Jurkat, Clone E6-1 (cell line): Measurements from ENCODE around the gene MKLN1.
"Not testable (repeated sequence)": the region's sequence is repeated elsewhere in the genome, so short reads cannot be mapped to it uniquely, and the experiment has no call there.

ENCODE experiments used
- DNase-seq: peaks from one replicate; pipeline ENCODE4 v3.0.0-alpha.2; 2011; ENCODE audit warnings: low read depth, low spot score
- H3K4me3 ChIP-seq: 2 replicates; pipeline ENCODE4 v1.5.1; 2011; ENCODE audit warnings: mild to moderate bottlenecking, low read length, control low read depth, moderate library complexity

Gene MKLN1

DNA sequence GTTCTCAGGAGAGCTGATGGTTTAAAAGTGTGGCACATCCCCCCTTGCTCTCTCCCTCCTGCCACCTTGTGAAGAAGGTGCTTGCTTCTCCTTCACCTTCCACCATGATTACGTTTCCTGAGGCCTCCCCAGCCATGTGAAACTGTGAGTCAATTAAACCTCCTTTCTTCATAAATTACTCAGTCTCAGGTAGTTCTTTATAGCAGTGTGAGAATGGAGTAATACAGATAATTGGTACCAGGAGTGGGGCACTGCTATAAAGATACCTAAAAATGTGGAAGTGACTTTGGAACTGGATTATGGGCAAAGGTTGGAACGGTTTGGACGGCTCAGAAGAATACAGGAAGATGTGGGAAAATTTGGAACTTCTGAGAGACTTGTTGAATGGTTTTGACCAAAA is 21.6 kb upstream of the MKLN1 start:
- not testable (repeated sequence) for H3K4me3 ChIP-seq, DNase-seq

DNA sequence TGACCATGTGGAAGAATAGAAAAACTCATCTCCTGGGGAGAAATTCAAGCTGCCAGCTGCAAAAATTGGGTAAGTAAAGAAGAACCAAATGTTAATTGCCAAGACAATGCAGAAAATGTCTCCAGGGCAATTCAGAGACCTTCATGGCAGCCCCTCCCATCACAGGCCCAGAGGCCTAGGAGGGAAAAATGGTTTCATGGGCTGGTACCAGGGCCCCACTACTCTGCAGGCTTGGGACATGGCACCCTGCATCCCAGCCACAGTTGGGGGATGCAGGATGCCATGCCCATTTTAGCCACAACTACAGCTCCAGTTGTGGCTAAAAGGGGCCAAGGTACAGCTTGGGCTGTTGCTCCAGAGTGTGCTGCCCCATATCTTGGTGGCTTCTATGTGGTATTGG is 20.9 kb upstream of the MKLN1 start:
- DNase-seq: no peak
- no peak overlapping the region for H3K4me3 ChIP-seq

DNA sequence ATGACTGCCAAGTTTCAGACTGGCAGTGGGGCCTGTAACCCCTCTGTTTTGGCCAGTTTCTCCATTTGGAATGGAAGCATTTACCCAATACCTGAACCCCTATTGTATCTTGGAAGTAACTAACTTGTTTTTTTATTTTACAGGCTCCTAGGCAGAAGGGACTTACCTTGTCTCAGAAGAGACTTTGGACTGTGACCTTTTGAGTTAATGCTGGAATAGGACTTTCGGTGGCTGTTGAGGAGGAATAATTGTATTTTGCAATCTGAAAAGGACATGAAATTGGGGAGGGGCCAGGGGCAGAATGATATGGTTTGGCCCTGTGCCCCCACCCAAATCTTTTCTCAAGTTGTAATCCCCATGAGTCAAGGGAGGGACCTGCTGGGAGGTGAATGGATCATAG is 20.0 kb upstream of the MKLN1 start:
- no peak for DNase-seq
- H3K4me3 ChIP-seq: no peak overlapping the region

DNA sequence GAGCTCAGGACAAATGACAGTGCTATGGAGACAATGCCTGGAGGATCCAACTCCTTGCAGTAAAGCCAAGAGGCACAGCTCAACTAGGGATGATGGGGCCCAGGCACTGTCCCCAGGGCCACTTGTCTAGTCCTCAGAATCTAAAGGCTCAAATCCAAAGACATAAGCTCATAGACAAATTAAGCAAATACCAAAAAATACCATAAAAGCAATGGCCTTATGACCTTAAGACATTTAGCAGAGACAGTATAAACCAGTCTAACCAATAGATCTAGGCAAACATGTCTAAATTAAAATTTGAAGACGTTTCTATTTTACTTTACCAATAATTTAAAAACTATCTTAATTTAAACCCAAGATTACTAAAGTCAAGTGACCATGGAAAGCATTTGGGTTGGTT is 14.8 kb upstream of the MKLN1 start:
- no peak overlapping the region for H3K4me3 ChIP-seq
- no peak for DNase-seq

DNA sequence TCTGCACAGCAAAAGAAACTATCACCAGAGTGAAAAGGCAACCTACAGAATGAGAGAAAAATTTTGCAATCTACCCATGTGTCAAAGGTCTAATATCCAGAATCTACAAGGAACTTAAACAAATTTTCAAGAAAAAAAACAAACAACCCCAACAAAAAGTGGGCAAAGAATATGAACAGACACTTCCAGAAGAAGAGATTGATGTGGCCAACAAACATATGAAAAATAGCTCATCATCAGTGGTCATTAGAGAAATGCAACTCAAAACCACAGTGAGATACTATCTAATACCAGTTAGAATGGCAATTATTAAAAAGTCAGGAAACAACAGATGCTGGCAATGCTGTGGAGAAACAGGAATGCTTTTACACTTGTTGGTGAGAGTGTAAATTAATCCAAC is 7.1 kb upstream of the MKLN1 start:
- H3K4me3 ChIP-seq: no peak overlapping the region
- no peak for DNase-seq

DNA sequence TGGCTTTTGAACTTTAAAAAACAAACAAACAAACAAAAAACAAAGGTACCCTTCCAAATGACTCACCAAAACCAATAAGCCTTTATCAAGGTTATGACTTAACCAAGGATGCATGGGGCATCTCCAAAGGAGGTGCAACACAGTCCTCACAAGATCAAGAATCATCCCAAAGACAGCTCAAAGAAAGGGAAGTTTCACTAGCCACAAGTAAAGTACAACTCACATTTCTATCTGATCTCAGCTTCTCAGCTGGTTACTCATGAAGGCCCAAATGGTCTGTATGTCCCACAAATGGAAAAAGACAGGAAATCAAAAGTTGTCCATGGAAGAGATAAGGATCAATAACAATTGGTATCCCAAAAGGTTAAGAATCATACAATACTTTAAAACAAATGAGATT is 6.0 kb upstream of the MKLN1 start:
- no peak overlapping the region for H3K4me3 ChIP-seq

DNA sequence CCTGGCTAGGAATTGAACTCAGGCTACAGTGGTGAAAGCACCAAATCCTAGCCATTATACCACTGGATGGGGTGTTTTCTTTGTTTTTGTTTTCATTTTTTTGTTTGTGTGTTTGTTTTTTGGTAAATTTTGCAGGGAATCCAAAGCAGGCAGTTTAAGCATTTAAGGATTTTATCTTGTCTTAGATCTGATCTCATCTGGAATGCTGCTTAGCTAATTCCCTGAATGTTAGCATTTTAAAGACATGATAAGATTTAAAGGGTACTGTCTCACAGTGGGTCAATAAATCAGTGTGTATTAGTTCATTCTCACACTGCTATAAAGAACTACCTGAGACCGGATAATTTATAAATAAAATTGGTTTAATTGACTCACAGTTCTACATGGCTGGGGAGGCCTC is 5.6 kb upstream of the MKLN1 start:
- no peak overlapping the region for H3K4me3 ChIP-seq
- DNase-seq: no peak

More for the DNA sequence above, 6.0 kb upstream of the MKLN1 start:
- no peak for DNase-seq

DNA sequence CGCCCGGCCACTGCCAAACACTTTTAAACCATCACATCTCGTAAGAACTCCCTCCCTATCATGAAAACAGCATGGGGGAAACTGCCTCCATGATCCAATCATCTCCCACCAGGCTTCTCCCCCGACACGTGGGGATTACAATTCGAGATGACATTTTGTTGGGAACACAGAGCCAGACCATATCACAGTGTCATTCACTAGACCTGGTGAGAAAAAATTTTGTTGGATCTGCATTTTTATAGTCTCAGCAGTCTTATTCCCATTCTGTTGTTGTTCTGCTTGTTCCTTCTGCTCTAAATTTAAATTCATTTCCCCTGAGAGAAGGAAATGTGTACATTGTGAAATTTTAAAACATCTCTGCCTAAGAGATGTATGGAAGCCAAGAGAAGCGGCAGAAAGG is 4.8 kb upstream of the MKLN1 start:
- DNase-seq: no peak
- no peak overlapping the region for H3K4me3 ChIP-seq

DNA sequence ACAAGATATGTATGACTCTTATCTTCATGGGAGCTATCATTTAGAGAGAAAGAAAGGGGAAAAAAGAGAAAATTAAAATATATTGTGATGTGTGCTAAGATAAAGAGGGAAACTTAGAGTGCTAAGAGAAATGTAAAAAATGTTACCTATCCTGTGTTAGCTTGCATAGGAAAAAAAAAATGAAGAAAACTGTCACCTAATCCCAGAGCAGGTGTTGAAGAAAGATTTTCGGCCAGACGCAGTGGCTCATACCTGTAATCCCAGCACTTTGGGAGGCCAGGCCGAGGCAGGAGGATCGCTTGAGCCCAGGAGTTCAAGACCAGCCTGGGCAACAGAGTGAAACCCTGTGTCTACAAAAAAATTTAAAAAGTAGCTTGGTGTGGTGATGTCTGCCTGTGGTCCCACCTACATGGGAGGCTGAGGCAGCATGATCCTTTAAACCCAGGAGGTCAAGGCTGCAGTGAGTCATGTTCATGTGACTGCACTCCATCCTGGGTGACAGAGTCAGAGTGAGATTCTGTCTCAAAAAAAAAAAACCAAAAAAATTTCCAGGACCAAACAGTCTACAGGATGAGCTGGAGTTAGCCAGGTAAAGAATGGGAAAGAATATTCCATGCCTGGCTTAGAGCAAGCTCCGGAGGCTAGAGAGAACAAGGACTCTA is 2.4 kb upstream of the MKLN1 start:
- DNase-seq: no peak
- H3K4me3 ChIP-seq: no peak overlapping the region

DNA sequence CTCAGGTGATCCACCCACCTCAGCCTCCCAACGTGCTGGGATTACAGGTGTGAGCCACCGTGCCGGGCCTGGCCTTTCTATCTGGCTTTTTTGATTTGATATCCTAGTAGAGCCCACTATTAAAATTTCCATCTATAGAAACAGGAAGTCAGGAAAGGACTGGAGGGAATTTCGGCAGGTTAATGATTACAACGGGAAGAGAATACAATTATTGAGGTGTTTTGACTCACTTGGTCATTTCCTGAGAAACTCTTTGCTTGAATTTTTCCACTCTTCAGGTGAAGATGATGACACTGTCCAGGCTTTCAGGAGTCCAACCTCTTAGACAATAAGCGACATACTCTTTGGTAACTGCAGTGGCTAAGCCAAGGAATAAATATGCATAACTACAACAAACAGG is 1.1 kb upstream of the MKLN1 start:
- DNase-seq: no peak
- peak overlapping the region; percentile 92; the same call in 1 of the 2 replicates for H3K4me3 ChIP-seq

DNA sequence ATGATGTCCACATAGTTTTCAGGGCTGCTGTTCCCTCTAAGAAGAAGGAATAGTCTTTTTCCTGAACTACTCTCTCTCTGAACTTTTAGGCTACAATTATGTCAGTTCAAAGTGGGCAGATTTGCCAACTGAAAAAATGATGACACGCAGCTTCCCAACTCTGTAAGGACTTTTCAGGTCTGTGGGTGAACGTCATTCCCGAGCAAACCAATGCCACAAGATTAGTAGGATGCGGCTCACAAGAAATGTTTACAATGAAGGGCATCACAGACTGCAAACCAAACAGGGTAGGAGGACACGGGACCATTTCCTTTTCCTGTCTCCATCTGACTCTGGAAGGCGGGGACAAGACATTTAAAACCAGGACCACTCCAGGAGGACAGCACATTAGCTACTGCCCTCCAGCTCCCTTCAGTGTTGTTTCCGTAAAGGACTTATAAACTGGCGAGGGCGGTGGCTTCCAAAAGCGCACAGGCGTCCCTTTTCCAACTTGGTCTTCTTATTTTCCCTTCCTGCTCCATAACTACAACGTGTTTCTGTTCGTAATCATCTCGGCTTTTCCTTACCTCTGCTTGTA is 539 bp upstream of the MKLN1 start:
- DNase-seq: peak; percentile 34

DNA sequence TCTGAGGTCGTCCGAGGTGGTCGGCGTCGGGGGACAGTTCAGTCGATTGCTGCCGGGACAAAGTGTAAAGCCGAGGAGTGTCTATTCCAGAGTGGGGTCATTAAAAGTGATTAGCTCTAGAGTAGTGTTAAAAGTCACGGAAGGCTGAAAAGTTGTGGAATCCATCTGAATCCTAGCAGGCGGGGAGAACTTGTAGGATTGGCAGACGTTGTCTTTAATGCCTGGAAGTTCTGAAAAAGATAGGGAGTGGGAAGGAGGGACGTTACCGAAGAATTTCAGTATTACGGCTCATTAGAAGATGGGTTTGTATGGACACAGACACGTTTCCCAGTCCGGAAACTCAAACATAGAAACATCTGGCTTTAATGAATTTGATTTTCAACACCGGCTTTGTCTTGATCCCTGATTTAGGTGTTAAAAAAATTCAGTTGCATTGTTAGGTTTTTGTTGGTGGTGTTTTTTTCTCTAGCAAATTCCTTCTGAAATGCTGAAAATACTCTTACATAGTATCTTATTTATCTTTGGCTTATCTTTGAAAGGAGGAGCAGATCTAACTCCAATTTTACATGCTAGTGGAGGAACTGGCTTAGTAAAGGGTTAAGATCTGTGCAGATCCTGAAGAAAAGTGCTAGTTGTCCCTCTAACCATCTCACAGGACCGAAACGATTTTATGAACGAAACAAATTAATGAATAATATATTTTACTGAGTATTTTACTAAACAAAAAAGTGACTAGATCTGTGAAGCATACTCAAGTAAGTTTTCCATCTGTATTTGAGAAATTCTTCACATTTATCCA is 900 bp downstream of the MKLN1 start:
- DNase-seq: no peak
- H3K4me3 ChIP-seq: peak overlapping the region; percentile 92

More for the DNA sequence above, 539 bp upstream of the MKLN1 start:
- H3K4me3 ChIP-seq: peak overlapping the region; percentile 92

DNA sequence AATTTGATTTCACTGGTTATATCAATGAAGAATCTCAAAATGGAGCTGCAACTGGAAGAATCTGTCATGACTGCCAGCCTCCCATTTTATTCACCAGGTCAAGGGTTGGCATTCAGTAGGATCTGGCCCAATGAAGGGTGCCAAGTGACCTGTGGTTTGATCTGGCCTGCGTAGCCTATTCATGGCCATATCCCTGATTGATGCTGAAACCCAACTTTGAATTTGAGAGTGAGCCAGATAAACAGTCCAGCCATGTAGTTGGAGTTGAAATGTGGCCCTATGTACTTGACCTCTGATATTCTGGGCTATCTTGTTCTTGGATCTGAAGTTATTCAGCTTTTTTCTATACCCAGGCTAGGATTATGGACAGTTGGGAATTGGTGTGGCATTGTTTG is 1.5 kb downstream of the MKLN1 start:
- no peak for DNase-seq
- peak overlapping the region; percentile 92 for H3K4me3 ChIP-seq

DNA sequence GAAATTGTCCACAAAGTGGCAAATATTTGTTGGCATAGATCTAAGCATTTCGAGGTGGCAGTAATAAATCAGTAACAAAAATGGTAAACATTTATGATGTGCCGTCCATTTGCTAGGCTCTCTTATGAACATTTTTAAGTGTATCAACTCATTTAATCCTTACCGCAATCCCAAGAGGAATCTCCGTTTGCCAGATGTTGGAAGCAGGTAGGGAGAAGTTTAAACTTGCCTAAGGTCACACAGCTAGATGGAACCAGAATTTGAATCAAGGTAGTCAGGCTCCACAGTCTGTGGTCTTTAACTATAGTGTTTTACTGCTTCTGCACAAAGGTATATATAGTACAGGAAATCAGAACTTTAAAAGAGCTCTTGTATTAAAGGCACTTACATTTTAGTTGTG is 2.6 kb downstream of the MKLN1 start:
- H3K4me3 ChIP-seq: no peak overlapping the region
- no peak for DNase-seq

DNA sequence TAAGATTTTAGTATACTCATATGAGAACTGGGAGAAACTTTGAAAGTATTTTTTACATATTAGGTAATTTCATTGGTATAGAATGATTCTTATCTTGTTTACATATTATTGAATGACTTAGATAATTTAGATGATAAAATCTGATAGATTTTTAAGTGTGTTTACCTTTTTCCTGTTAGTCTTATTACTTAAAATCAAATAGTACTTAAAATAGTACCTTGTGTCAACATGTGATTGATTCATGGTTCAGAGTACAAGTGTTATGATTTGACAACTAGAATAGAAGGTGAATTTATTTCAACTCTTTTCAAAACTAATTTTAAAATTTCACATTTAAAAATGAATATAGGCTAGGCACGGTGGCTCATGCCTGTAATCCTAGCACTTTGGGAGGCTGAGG is 4.1 kb downstream of the MKLN1 start:
- no peak for DNase-seq
- no peak overlapping the region for H3K4me3 ChIP-seq

DNA sequence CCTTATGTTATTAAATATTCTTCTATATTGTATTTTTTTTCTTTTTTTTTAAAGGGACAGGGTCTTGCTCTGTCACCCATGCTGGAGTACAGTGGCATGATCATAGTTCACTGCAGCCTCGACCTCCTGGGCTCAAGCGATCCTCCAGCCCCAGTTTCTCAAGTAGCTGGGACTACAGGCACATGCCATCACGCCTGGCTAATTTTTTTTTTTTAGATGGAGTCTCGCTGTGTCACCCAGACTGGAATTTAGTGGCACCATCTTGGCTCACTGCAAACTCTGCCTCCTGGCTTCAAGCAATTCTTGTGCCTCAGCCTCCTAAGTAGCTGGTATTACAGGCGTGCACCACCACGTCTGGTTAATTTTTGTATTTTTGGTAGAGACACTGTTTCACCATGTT is 5.1 kb downstream of the MKLN1 start:
- DNase-seq, H3K4me3 ChIP-seq: not testable (repeated sequence)

DNA sequence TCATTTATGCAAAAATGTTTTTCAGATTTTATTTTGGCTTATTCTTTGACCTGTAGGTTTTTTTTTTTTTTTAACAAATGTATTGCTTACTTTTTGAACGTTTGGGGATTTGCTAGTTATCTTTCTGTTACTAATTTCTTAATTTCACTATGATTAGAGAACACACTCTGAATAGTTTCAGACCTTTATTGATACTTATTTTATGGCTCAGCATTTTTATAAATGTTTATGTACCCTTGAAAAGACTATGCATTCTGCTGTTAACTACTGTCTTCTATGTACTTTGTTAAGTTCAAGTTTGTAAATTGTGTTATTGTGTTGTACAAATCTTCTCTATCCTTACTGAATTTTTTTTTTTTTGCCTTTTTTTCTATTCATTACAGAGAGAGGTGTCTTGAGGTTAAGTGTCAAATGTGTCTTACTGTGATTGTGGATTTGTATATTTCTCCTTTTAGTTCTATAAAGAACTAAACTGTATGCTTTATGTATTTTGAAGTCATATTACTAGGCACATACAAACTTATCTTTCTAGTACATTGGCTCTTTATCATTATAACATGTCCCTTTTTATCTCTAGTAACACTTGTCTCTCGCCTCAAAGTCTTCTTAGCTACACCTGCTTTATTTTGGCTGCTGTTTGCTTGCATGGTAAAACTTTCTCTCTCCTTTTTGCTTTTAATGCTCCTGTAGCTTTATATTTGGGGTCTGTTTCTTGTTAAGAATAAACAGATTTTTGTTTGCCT is 8.1 kb downstream of the MKLN1 start:
- H3K4me3 ChIP-seq: no peak overlapping the region
- DNase-seq: no peak

DNA sequence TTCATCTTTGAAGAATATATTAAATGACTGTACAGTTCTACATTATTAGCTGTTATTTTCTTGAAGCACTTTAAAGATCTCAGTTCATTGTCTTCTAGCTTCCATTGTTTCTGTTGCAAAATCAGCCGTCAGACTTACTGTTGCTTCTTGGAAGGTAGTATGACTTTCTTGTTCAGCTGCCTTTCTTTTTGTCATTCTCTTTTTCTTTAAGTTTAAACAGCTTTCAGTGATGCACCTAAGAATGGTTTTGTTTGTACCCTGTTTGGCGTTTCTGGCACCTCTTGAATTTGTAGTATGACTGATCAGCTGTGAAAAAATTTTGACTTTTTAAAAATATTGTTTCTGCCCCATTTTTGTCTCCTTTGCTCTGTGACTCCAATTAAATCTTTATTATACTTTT is 9.3 kb downstream of the MKLN1 start:
- H3K4me3 ChIP-seq: no peak overlapping the region
- no peak for DNase-seq

DNA sequence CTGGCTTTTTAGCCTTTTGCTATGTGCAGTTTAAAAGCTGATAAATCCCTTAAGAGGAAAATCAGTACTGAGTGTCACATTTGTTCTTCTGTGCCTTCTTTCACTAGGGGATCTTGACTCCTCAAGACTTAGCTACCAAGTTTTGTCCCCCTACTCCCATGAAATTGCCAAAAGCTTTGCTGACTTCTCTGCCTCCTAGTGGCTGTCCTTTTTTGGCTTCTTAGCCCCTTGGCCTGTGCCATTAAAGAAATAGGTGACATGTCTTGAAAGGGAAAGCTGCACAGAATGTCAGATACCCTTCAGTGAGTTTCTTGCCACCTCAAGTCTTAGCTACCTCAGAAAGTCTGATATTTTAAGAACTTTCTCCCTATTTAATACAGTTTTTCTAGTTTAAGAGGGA is 10.5 kb downstream of the MKLN1 start:
- no peak for DNase-seq
- no peak overlapping the region for H3K4me3 ChIP-seq
